Endometrium (tissue), 2 donors: ENCODE data around the gene AUTS2.

Experiments used
- FAIRE-seq: peaks from 2 replicates; lab custom pipeline; 2012; peaks lifted over from hg19 to GRCh38; lab: Jason Lieb, UNC
- donor health status: control.
- donor health status: control.

AUTS2 gene

GRCh38 chr7:69624435-69625230 is 26.4 kb downstream of the AUTS2 start:
- no peak for FAIRE-seq

- FAIRE-seq, result no peak
Observed at GRCh38 chr7:69625238-69625637, 27.0 kb downstream of the AUTS2 start.

GRCh38 chr7:69625798-69626197 is 27.5 kb downstream of the AUTS2 start:
- FAIRE-seq, result no peak

- FAIRE-seq, result peak; percentile 98
Observed at GRCh38 chr7:69630292-69630691, 32.0 kb downstream of the AUTS2 start.

- FAIRE-seq, result no peak
Observed at GRCh38 chr7:69631131-69631530, 32.9 kb downstream of the AUTS2 start.

GRCh38 chr7:69632280-69632679 is 34.0 kb downstream of the AUTS2 start:
- no peak for FAIRE-seq

- FAIRE-seq, result no peak
Observed at GRCh38 chr7:69633122-69633831, 35.0 kb downstream of the AUTS2 start.

GRCh38 chr7:69635555-69636185 is 37.4 kb downstream of the AUTS2 start:
- no peak for FAIRE-seq

GRCh38 chr7:69638674-69639073 is 40.4 kb downstream of the AUTS2 start:
- FAIRE-seq, result no peak

GRCh38 chr7:69640216-69640615 is 41.9 kb downstream of the AUTS2 start:
- FAIRE-seq, result no peak

GRCh38 chr7:69640925-69641594 is 42.8 kb downstream of the AUTS2 start:
- no peak for FAIRE-seq

GRCh38 chr7:69643265-69643664 is 45.0 kb downstream of the AUTS2 start:
- no peak for FAIRE-seq

GRCh38 chr7:69643708-69644445 is 45.6 kb downstream of the AUTS2 start:
- no peak for FAIRE-seq

GRCh38 chr7:69645683-69646082 is 47.4 kb downstream of the AUTS2 start:
- FAIRE-seq, result no peak

GRCh38 chr7:69651101-69651590 is 52.9 kb downstream of the AUTS2 start:
- FAIRE-seq, result no peak

- FAIRE-seq, result no peak
Observed at GRCh38 chr7:69652947-69653701, 54.8 kb downstream of the AUTS2 start.

GRCh38 chr7:69653806-69654205 is 55.5 kb downstream of the AUTS2 start:
- FAIRE-seq, result no peak

- FAIRE-seq, result no peak
Observed at GRCh38 chr7:69654381-69654780, 56.1 kb downstream of the AUTS2 start.

- FAIRE-seq, result no peak
Observed at GRCh38 chr7:69654849-69655707, 56.8 kb downstream of the AUTS2 start.

GRCh38 chr7:69656077-69656476 is 57.8 kb downstream of the AUTS2 start:
- no peak for FAIRE-seq
